Astrocyte of the spinal cord (primary cell): ENCODE measurements around the gene PDE6G.
"Not testable (repeated sequence)": the region's sequence is repeated elsewhere in the genome, so short reads cannot be mapped to it uniquely, and the experiment has no call there.

Source experiments
- DNase-seq: peaks from one replicate; pipeline ENCODE4 v3.0.0; 2011; ENCODE audit warnings: low read depth, low spot score
- H3K4me3 ChIP-seq: 2 replicates; pipeline ENCODE4 v1.5.1; 2011; ENCODE audit warnings: low read depth, mild to moderate bottlenecking, low read length, moderate library complexity
- CTCF ChIP-seq: IDR thresholded peaks from 2 replicates; pipeline ENCODE4 v1.5.1; 2012; ENCODE audit warnings: low read depth, mild to moderate bottlenecking, low read length, inconsistent platforms
- in situ Hi-C: cut with HindIII; loops from 2 replicates; pipeline ENCODE4 v1.10.0; 2017; ENCODE audit warnings: low sequenced_read_pairs

PDE6G gene

GRCh38 chr17:81636505-81637288, 19.6 kb downstream of the PDE6G start, which contains the start of the genes NPLOC4 and TSPAN10:
TSS of gene NPLOC4 (minus strand) at chr17:81637112. CDS start at chr17:81636930, 182 bp downstream.
TSS of gene TSPAN10 (plus strand) at chr17:81637196. CDS start at chr17:81642413, 5,217 bp downstream.
- peak within 1 kb of the TSS; percentile 94 for H3K4me3 ChIP-seq
- in situ Hi-C loops = no loop called here
- TF ChIP-seq CTCF = no peak
- peak; percentile 82 for DNase-seq

DNA sequence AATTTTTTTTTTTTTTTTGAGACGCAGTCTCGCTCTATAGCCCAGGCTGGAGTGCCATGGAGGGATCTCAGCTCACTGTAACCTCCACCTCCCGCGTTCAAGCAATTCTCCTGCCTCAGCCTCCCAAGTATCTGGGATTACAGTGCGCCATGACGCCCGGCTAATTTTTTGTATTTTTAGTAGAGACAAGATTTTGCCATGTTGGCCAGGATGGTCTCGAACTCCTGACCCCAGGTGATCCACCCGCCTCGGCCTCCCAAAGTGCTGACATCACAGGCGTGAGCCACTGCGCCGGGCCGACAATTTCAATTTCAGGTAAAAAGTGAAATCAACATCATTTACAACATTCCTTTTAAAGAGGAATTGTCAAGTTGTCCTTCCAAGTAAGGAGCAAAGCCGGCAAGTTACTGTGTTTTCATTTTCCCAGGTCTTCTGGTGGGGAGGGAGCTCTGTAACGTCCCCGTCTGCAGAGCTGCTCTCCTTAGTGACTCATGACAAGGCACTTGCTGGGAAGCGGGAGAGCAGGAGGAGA, 20.3 kb downstream of the PDE6G start:
- no peak for TF ChIP-seq CTCF
- in situ Hi-C loops = no loop called here
- H3K4me3 ChIP-seq = peak overlapping the region; percentile 94
- no peak for DNase-seq

- in situ Hi-C loops = no loop called here
- DNase-seq = no peak
- peak overlapping the region; percentile 94 for H3K4me3 ChIP-seq
- TF ChIP-seq CTCF = no peak
Observed at GRCh38 chr17:81635431-81635830, 20.9 kb downstream of the PDE6G start.

GRCh38 chr17:81631482-81631881, 24.9 kb downstream of the PDE6G start:
- no peak for DNase-seq
- no peak overlapping the region for H3K4me3 ChIP-seq
- in situ Hi-C loops = no loop called here
- no peak for TF ChIP-seq CTCF

DNA sequence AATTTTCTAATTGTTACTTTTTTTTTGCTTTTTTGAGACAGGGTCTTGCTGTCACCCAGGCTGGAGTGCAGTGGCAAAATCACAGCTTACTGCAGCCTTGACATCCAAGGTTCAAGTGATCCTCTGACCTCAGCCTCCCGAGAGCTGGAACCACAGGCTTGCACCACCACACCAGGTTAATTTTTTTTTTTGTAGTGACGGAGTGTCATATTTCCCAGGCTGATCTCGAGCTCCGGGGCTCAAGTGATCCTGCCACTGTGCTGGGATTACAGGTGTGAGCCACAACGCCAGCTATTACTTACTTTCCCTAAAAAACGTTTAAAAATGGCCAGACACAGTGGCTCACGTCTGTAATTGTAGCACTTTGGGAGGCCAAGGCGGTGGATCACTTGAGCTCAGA, 26.1 kb downstream of the PDE6G start:
- H3K4me3 ChIP-seq = no peak overlapping the region
- DNase-seq = no peak
- in situ Hi-C loops = no loop called here
- no peak for TF ChIP-seq CTCF

DNA sequence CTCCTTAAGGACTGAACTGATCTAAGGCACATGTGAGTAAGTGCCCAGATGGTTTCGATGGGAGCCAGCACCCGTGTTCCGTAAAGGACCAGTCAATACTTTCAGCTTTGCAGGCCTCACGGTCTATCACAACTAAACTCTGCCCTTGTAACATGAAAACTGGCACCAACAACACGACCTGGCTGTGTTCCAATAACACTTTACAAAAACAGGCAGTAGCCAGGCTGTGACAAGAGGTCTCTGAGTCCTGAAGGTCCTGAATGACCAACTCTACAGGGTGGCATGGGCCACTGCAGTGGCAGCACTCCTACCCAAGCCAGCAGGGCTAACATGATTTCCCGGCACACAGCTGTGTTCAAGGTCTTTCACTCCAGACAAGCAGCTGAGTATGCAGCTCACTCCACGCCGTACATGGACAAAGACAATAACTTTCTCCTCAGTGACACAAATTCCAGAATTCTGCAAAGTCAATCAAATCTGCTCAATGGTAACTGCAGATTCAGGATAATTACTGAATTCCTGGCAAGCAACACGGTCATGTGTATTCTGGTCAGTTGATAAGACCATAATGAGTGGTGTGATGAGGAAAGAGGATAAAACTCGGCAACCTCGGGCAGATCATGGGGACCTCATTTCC, 34.7 kb downstream of the PDE6G start:
- no peak for TF ChIP-seq CTCF
- DNase-seq = no peak
- H3K4me3 ChIP-seq = no peak overlapping the region
- in situ Hi-C loops = no loop called here

DNA sequence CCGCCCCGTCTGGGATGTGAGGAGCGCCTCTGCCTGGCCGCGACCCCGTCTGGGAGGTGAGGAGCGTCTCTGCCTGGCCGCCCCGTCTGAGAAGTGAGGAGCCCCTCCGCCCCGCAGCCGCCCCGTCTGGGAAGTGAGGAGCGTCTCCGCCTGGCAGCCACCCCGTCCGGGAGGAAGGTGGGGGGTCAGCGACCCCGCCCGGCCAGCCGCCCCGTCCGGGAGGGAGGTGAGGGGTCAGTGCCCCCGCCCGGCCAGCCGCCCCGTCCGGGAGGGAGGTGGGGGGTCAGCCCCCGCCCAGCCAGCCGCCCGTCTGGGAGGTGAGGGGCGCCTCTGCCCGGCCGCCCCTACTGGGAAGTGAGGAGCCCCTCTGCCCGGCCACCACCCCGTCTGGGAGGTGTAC, 38.0 kb downstream of the PDE6G start:
- H3K4me3 ChIP-seq, DNase-seq, in situ Hi-C loops: not testable (repeated sequence)
